A549 (cell line): ENCODE results near the gene PICK1.

Source experiments
- BCL3 ChIP-seq: fragments of >200 bp; sonication (Bioruptor Twin); formaldehyde crosslinking; IDR thresholded peaks from 3 replicates; pipeline ENCODE4 v1.6.1; 2016
- CTCF ChIP-seq: fragments of >200 bp; sonication (Bioruptor Twin); formaldehyde crosslinking; IDR thresholded peaks from 3 replicates; pipeline ENCODE4 v1.5.1; 2016
- EP300 ChIP-seq, 2 experiments: fragments of >200 bp; sonication (Bioruptor Twin); formaldehyde crosslinking; IDR thresholded peaks; 2 replicates in 1 of 2; 3 replicates in 1 of 2; pipeline ENCODE4 v1.6.1; 2016 to 2017
- HOXA7 ChIP-seq: fragments of 250-450 bp; sonication (Bioruptor Pico); IDR thresholded peaks from 2 replicates; pipeline ENCODE4 v1.5.0; 2020; ENCODE audit warnings: mild to moderate bottlenecking, moderate library complexity
- JUN ChIP-seq, 2 experiments: fragments of >200 bp; sonication (Bioruptor Twin); formaldehyde crosslinking; IDR thresholded peaks; 2 replicates in 1 of 2; 3 replicates in 1 of 2; pipeline ENCODE4 v1.6.1; 2016 to 2017
- NR3C1 ChIP-seq: fragments of >200 bp; sonication (Bioruptor Twin); formaldehyde crosslinking; IDR thresholded peaks from 3 replicates; pipeline ENCODE4 v1.6.1; 2017
- POLR2A ChIP-seq: IDR thresholded peaks from 2 replicates; pipeline ENCODE4 v1.6.1; 2012; ENCODE audit warnings: mild to moderate bottlenecking, low read length
- RAD21 ChIP-seq, 2 experiments: fragments of >200 bp in 1 of 2; sonication (Bioruptor Twin) in 1 of 2; formaldehyde crosslinking in 1 of 2; IDR thresholded peaks in 1 of 2; conservative IDR thresholded peaks in 1 of 2; 2 replicates in 1 of 2; 3 replicates in 1 of 2; pipeline ENCODE4 v1.6.1; 2012 to 2018; ENCODE audit warnings: inconsistent platforms in 1 of 2
- REST ChIP-seq: fragments of 200-600 bp; sonication (generic); IDR thresholded peaks from 2 replicates; pipeline ENCODE4 v1.6.1; 2016; ENCODE audit warnings: antibody characterized with exemption, mild to moderate bottlenecking, moderate library complexity
- USF2 ChIP-seq: fragments of 450-650 bp; IDR thresholded peaks from 2 replicates; pipeline ENCODE4 v1.6.1; 2014; ENCODE audit warnings: antibody characterized with exemption

GRCh38 chr22:38043151-38044039 is 13.8 kb upstream of the PICK1 start:
- no peak for TF ChIP-seq EP300 (IDR thresholded peaks at IDR 0.05)
- no peak for TF ChIP-seq CTCF
- no peak for TF ChIP-seq USF2
- no peak for TF ChIP-seq HOXA7
- TF ChIP-seq NR3C1 = no peak
- no peak for TF ChIP-seq RAD21 (conservative IDR thresholded peaks at IDR 0.05 in 1 of 2, IDR thresholded peaks at IDR 0.05 in 1 of 2)
- TF ChIP-seq POLR2A = no peak
- TF ChIP-seq REST = no peak
- no peak for TF ChIP-seq JUN (IDR thresholded peaks at IDR 0.05)
- TF ChIP-seq BCL3 = no peak
